ENCODE results near the gene PKN1.

DNA sequence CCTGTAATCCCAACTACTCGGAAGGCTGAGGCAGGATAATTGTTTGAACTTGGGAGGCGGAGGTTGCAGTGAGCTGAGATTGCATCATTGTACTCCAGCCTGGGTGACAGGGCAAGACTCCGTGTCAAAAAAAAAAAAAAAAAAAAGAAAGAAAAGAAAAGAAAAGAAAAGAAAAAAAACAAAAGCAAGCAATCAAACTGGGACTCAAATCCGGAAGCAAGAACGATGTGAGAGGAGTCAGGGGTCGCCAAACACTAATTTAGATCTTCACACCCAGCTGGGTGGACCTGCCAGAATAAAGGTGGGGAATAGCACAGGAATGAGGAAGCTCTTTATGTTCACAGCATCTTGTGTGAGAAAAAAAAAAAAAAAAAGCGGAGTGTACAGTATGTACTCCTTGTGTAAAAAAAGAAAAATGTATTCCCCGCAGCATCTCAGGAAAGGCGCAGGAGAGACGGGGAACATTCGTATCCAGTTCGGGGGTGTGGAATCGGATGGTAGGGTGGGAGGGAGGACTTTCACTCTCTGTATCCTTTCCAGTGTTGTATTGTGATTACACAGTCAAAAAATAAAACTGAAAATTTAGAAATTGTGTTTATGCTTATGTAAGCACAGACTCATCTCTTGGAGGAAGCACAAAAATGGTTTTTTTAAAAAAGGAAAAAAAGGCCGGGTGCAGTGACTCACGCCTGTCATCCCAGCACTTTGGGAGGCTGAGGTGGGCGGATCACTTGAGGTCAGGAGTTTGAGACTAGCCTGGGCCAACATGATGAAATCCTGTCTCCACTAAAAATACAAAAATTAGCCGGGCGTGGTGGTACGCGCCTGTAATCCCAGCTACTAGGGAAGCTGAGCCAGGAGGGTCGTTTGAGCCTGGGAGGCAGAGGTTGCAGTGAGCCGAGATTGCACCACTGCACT lies 77.5 kb downstream of the PKN1 start:
- no peak for TF ChIP-seq CTCF (IDR thresholded peaks at IDR 0.05)
- TF ChIP-seq EZH2 (IDR thresholded peaks at IDR 0.05; ENCODE audit: borderline replicate concordance, insufficient read depth, low read depth, low read length, poor library complexity, severe bottlenecking) = no peak

Measured in B cell (primary cell).